ENCODE measurements around the gene PRAMEF20. TPM values are rescaled to one million over a fixed set of nuclear protein-coding genes. Genes with fewer than 3 reads are reported as not detected.
"Not testable (repeated sequence)": the region's sequence is repeated elsewhere in the genome, so short reads cannot be mapped to it uniquely, and the experiment has no call there.

Gene PRAMEF20
- total and polyA plus RNA-seq, 10 of the 15 experiments (the other 5 are each of a cell fraction or from before 2014, with no cell fraction given) = not detected

GRCh38 chr1:13435458-13435857, 25.2 kb downstream of the PRAMEF20 start:
- no TSS peak for BruUV-seq (replicated peaks)
- Histone ChIP-seq H3K4me1 (ENCODE audit: control insufficient read depth, insufficient read depth, low read length) (no peaks in the 10 kb centered on the region), H3K4me2 (ENCODE audit: control insufficient read depth, insufficient read depth) (no peak overlapping the region), H3K36me3 (ENCODE audit: control insufficient read depth in 2 of 2, insufficient read depth in 2 of 2, low read length in 1 of 2) (no peaks in the 10 kb centered on the region), H3K9ac (ENCODE audit: control insufficient read depth, insufficient read depth, low read length) (no peak overlapping the region), H3K4me3 (no peak overlapping the region), H2AFZ (ENCODE audit: control insufficient read depth, low read depth, low read length) (no peak overlapping the region), H4K20me1 (ENCODE audit: control insufficient read depth, insufficient read depth) (no peaks in the 10 kb centered on the region), H3K27me3 (replicated peaks in 1 of 2; ENCODE audit: control insufficient read depth in 2 of 2, insufficient read depth in 2 of 2, low read length in 1 of 2) (no peaks in the 10 kb centered on the region), H3K27ac (ENCODE audit: control insufficient read depth, insufficient read depth) (no peak overlapping the region), H3K79me2 (ENCODE audit: control insufficient read depth, insufficient read depth, low read length) (no peaks in the 10 kb centered on the region), H3K9me3 (replicated peaks; ENCODE audit: control insufficient read depth, insufficient read depth, low read length) (no peaks in the 10 kb centered on the region)
- ChIA-PET POLR2A (no interaction called here), CTCF (no interaction called here), RAD21 (ENCODE audit: unreplicated experiment) (no interaction called here), SMC1A (ENCODE audit: uncharacterized antibody, unreplicated experiment) (no interaction called here)
- ATAC-seq = no peak
- WGBS (ENCODE audit: insufficient coverage, insufficient replicate concordance, low lambda C conversion rate, missing lambda C conversion rate) = 61% methylated on average over 3 of the region's 3 CpGs
- no peak for DNase-seq (ENCODE audit: low read depth, low spot score)
- TF ChIP-seq ETV6 (conservative IDR thresholded peaks at IDR 0.05 in 1 of 2, IDR thresholded peaks at IDR 0.05 in 1 of 2; ENCODE audit: borderline replicate concordance in 1 of 2, low read depth in 1 of 2) (no peak), HDAC2 (IDR thresholded peaks at IDR 0.05) (no peak), EP300 (IDR thresholded peaks at IDR 0.05; ENCODE audit: borderline replicate concordance in 1 of 2, control insufficient read depth in 1 of 2, low read depth in 2 of 2, low read length in 2 of 2) (no peak)
- intact Hi-C loops (cut with micrococcal nuclease; ENCODE audit: unreplicated experiment) (no loop called here), in situ Hi-C loops (cut with MboI) (no loop called here)
- no peak for FAIRE-seq

DNA sequence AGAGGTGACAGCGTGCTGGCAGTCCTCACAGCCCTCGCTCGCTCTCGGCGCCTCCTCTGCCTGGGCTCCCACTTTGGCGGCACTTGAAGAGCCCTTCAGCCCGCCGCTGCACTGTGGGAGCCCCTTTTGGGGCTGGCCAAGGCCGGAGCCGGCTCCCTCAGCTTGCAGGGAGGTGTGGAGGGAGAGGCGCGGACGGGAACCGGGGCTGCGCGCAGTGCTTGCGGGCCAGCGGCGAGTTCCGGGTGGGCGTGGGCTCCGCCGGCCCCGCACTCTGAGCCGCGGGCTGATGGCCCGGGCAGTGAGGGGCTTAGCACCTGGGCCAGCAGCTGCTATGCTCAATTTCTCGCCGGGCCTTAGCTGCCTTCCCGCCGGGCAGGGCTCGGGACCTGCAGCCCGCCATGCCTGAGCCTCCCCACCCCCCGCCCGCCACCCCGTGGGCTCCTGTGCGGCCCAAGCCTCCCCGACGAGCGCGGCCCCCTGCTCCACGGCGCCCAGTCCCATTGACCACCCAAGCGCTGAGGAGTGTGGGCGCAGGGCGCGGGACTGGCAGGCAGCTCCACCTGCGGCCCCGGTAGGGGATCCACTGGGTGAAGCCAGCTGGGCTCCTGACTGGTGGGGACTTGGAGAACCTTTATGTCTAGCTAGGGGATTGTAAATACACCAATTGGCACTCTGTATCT, 29.0 kb downstream of the PRAMEF20 start:
- SMC1A ChIA-PET (ENCODE audit: uncharacterized antibody, unreplicated experiment); H3K27me3 ChIP-seq (replicated peaks in 1 of 2; ENCODE audit: control insufficient read depth in 2 of 2, insufficient read depth in 2 of 2, low read length in 1 of 2); H3K4me2 ChIP-seq (ENCODE audit: control insufficient read depth, insufficient read depth); in situ Hi-C loops (cut with MboI); H3K4me1 ChIP-seq (ENCODE audit: control insufficient read depth, insufficient read depth, low read length); CTCF ChIA-PET; BruUV-seq (replicated peaks); H3K4me3 ChIP-seq; H3K9ac ChIP-seq (ENCODE audit: control insufficient read depth, insufficient read depth, low read length); H4K20me1 ChIP-seq (ENCODE audit: control insufficient read depth, insufficient read depth); DNase-seq (ENCODE audit: low read depth, low spot score); intact Hi-C loops (cut with micrococcal nuclease; ENCODE audit: unreplicated experiment); H3K27ac ChIP-seq (ENCODE audit: control insufficient read depth, insufficient read depth); RAD21 ChIA-PET (ENCODE audit: unreplicated experiment); H3K36me3 ChIP-seq (ENCODE audit: control insufficient read depth in 2 of 2, insufficient read depth in 2 of 2, low read length in 1 of 2); ATAC-seq; POLR2A ChIA-PET; FAIRE-seq; H2AFZ ChIP-seq (ENCODE audit: control insufficient read depth, low read depth, low read length); H3K79me2 ChIP-seq (ENCODE audit: control insufficient read depth, insufficient read depth, low read length); H3K9me3 ChIP-seq (replicated peaks; ENCODE audit: control insufficient read depth, insufficient read depth, low read length): not testable (repeated sequence)
- 78% methylated on average over 32 of the region's 49 CpGs for WGBS (ENCODE audit: insufficient coverage, insufficient replicate concordance, low lambda C conversion rate, missing lambda C conversion rate)

Data from GM12878 (cell line).